Stimulated activated CD8-positive, alpha-beta memory T cell treated with anti-CD3 and anti-CD28 coated beads, Interleukin-4, amount 100 ng/mL, for 4 hours (primary cell): ENCODE results near the gene SMYD3.
"Not testable (repeated sequence)": the region's sequence is repeated elsewhere in the genome, so short reads cannot be mapped to it uniquely, and the experiment has no call there.

Experiments
- DNase-seq, 2 donors: peaks; one replicate each; pipeline ENCODE4 v3.0.0-alpha.2; 2020; ENCODE audit warnings: low read depth in 2 of 2, low spot score in 1 of 2

Gene SMYD3

DNA sequence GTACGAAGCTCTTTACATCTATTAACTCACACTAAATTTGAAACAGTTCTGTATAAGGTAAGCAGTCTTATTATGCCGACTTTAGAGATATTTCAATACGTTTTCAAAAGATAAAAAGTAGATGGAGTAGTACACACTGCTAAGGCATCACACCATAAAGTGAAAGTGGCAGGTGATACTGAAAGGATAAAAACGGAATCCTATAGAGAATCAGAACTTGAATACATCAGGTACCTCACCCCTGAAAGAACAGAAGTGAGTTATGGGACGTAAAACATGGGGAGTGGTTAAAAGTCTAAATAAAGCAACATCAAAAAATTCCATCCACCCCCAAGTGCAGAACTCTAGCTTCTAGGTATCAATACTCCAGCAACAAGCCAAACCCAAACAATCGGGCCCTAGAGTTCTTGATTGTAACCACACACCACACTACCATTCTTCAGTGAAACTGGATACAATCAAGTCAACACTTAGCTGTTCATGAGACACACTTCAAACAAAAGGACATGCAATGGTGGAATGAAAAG is 142.6 kb downstream of the SMYD3 start:
- no peak for DNase-seq

- DNase-seq = not testable (repeated sequence)
These were observed 150.0 kb downstream of the SMYD3 start for GRCh38 chr1:246357014-246357598.

- DNase-seq = no peak
These were observed 151.5 kb downstream of the SMYD3 start for GRCh38 chr1:246355411-246356230.

GRCh38 chr1:246351721-246352120 is 155.4 kb downstream of the SMYD3 start:
- no peak for DNase-seq

DNA sequence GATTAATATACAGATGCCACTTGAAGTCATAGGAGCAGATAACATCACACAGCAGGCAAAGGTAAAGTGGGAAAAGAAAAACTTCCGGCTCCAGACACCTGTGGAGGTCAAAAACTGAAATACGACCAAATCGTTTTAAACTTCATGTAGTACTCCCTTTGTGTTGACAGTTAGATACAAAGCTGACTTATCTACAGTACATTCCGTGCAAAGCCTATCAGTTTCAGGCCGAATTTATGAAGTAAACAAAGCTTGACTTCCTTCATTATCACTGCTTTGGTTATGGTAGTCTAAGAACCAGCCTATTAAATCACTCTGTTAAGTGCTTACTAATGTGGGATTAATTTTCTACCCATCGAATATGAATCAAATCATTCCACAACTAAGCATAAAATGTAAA is 156.3 kb downstream of the SMYD3 start:
- no peak for DNase-seq

DNA sequence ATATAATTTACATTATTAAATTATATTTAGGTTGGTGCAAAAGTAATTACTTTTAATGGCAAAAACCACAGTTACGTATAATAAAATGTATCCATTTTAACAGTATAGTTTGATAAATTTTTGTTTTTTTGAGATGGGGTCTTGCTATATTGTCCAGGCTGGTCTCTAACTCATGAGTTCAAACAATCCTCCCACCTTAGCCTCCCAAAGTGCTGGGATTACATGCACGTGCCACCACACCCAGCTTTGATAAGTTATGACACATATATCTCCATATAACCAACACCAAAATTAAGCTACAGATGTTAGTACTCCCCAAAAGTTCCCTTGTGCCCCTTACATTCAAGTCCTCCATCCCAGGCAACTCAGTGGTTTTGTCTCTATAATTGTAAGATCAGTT is 163.1 kb downstream of the SMYD3 start:
- no peak for DNase-seq

GRCh38 chr1:246343251-246343650 is 163.8 kb downstream of the SMYD3 start:
- DNase-seq = no peak

DNA sequence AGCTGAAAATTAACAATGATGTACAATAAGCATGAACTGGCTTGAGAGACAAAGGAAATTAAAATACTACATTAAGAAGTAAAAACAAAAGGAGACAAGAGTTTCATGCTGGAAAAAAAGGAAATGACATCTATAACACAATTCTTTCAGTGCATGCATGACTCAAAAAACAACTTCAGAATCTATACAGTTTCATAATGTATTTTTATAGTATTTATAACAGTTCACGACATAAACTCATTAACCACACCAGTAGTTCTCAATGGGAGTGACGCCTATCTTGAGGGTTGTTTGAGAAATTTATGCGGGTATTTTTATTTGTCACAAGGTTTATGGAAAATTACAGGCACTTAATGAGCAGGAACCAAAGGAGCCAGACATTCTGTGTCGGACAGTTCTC is 168.5 kb downstream of the SMYD3 start:
- no peak for DNase-seq

DNA sequence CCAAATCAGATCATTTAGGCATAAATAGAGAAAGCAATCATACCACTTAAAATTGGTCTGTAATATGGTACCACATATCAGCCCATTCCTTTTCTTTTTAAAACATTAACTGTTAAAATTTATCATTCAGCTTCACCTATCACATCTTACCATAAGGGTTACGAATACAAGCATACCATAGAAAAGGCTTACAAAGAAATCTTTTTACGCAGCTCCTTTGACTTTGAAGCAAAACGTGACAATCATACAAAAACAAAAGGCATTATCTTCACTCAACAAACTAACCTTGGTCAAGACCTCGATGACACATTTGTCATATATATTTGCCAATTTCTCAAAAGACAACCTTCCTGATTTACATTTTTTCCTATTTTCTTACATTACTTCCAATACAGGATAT is 169.0 kb downstream of the SMYD3 start:
- DNase-seq = no peak

DNA sequence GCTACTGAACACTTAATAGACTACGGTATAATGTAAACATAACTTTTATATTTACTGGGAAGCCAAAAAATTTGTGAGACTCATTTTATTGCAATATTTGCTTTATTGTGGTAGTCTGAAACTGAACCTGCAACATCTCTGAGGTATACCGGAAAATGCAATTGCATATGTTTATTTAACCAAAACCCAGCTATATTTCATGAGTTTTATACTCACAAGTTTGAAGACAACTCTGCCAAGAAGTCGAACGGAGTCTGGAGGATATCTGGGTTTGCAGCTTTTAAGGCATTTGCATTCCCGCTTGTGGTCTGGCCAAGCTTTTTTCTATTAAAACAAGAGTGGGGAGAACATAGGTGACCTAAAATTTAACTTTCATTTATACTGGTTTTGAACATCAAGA is 171.9 kb downstream of the SMYD3 start:
- no peak for DNase-seq

DNA sequence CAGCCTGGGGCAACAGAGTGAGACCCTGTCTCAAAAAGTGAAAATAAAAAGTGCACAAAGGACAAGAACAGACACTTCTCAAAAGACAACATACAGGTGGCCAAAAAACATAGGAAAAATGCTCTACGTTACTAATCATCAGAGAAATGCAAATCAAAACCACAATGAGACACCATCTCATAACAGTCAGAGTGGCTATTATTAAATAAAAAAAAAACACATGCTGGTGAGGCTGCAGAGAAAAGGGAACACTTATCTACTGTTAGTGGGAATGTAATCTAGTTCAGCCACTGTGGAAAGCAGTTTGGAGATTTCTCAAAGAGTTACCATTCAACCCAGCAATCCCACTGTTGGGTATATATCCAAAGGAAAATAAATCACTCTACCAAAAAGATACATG is 173.2 kb downstream of the SMYD3 start:
- no peak for DNase-seq

GRCh38 chr1:246332078-246332477 is 175.0 kb downstream of the SMYD3 start:
- DNase-seq = no peak

DNA sequence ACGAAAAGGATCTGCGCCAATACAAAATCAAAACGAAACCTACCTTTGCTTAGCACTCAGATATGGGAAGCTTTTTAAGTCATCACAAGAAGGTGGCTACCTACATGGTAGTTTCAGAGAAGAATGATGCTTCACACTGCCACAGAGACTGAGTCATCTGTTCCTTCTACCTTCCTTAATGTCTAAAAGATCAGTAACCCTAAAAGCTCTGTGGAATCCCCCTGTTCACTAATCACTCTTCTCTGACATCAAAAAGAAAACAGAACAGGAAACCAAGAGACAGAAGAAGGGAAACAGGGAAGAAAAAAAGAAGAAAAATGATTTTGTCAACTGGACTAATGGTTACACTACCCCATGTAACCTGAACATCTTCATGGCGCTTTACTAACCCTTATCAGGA is 177.2 kb downstream of the SMYD3 start:
- no peak for DNase-seq

GRCh38 chr1:246329292-246329691 is 177.8 kb downstream of the SMYD3 start:
- not testable (repeated sequence) for DNase-seq

- no peak for DNase-seq
These were observed 182.4 kb downstream of the SMYD3 start for GRCh38 chr1:246324711-246325110.

GRCh38 chr1:246324033-246324432 is 183.0 kb downstream of the SMYD3 start:
- DNase-seq = not testable (repeated sequence)

GRCh38 chr1:246320286-246320685 is 186.8 kb downstream of the SMYD3 start:
- no peak for DNase-seq

GRCh38 chr1:246319083-246319714 is 187.9 kb downstream of the SMYD3 start:
- no peak for DNase-seq

DNA sequence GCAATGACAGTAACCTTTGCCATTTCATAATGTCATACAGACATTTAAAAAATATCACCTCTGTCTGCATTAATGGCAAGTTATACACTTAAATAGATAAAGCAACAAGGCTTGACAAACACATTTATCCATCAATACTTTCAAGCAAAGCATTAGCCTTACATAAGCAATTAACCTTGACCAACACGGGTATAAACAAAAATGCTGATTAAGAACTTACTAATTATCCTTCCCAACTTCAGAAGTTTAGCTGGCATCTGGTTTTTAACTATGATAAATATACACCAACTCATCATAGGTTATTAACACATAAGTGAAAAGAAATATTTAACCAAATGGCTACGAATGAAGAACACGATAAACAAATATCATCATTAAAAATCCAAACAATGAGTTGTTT is 188.5 kb downstream of the SMYD3 start:
- no peak for DNase-seq

DNA sequence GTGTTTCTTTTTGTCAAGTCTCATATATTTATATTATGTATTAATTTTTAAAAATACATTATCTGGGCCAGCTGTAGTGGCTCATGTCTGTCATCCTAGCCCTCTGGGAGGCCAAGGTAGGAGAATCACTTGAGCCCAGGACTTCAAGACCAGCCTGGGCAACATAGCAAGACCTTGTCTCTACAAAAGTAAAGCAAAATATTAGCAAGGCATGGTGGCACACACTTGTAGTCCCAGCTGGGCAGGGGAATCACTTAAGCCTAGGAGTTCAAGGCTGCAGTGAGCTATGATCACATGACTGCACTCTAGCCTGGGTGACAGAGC is 189.1 kb downstream of the SMYD3 start:
- no peak for DNase-seq

DNA sequence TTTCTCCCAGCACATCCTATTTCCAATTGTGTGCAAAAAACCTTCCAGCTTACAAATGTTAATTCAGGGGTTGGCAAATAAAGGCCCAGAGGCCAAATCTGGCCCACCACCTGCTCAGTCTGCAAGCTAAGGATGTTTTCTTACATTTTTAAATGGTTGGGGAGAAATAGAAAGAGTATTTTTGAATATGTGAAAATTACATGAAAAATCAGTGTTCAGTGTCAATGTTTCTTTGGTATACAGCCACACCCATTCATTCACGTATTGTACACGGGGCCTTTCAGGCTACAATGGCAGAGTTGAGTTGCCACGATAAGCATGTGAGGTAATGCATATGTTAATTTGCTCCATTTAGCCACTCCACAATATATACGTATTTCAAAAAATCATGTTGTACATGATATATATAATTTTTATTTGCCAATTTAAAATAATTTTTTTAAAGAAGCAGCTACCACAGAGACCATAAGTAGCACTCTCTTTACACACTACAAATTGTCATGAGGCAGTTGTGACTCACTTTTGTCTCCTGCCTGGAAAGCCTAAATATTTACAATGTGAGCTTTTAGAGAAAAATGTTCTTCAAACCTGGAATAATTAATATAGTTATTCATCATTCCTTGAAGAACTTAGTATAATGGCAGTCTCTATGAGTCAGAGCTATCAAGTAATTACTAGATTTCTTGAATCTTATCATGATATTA is 189.6 kb downstream of the SMYD3 start:
- no peak for DNase-seq

DNA sequence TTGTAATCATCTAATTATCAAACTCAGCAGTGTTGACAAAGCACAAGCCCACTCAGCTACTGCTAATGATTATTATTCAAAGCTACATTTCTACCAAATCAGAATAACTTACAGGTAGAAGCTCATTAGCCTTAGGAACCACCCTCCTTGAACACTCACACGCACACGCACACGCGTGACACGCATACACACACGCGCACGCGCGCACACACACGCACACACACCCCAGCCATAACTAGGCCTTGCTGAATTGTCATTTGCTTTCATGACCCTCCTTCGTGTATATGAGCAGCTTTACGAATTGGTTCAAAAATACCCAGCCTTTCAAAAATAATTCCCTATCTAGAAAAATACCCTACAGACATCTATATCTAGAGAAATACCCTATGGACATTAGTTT is 195.6 kb downstream of the SMYD3 start:
- DNase-seq = no peak
